ENCODE measurements around the gene BRPF1. TPM values are rescaled to one million over a fixed set of nuclear protein-coding genes. Genes with fewer than 3 reads are reported as not detected.

The BRPF1 gene
- total RNA-seq, 1 experiment from 2014 or later: 23.6 TPM

GRCh38 chr3:9689757-9690156 lies 41.8 kb upstream of the BRPF1 start:
- BruUV-seq (replicated peaks): no TSS peak
- Histone ChIP-seq H2AFZ (ENCODE audit: low read depth, low read length, poor library complexity, severe bottlenecking) (no peak overlapping the region), H3K4me2 (ENCODE audit: low read length) (no peak overlapping the region), H3K27ac (ENCODE audit: low read depth, low read length) (no peak overlapping the region), H4K20me1 (ENCODE audit: insufficient read depth) (no peaks in the 10 kb centered on the region), H3K4me1 (ENCODE audit: control insufficient read depth in 1 of 2, insufficient read depth in 2 of 2, low read length in 2 of 2) (no peaks in the 10 kb centered on the region), H3K27me3 (ENCODE audit: insufficient read depth, low read length) (no peaks in the 10 kb centered on the region), H3K9me3 (ENCODE audit: control insufficient read depth in 1 of 2, insufficient read depth in 1 of 2, low read depth in 1 of 2, low read length in 2 of 2) (no peaks in the 10 kb centered on the region), H3K79me2 (ENCODE audit: insufficient read depth, low read length) (no peaks in the 10 kb centered on the region), H3K9ac (ENCODE audit: low read length) (no peak overlapping the region), H3K36me3 (ENCODE audit: control insufficient read depth in 1 of 2, insufficient read depth in 2 of 2, low read length in 2 of 2) (peaks cover 10 to 11% of the 10 kb centered on the region in 2 experiments; a peak in 2 of 4 replicates), H3K4me3 (replicated peaks in 1 of 2; ENCODE audit: low read depth in 1 of 2, low read length in 2 of 2) (no peak overlapping the region), H3K9me2 (ENCODE audit: insufficient read depth) (no peaks in the 10 kb centered on the region)
- DNase-seq (ENCODE audit: low read depth, low spot score) (no peak), ATAC-seq (no peak)
- CTCF ChIA-PET: no interaction called here
- POLR2A ChIA-PET: no interaction called here
- RAD21 ChIA-PET (ENCODE audit: low non-redundant PET in 1 of 2, low total read pairs in 2 of 2, uncharacterized antibody in 2 of 2, unreplicated experiment in 2 of 2): no interaction called here
- TF ChIP-seq, protein P1, sequence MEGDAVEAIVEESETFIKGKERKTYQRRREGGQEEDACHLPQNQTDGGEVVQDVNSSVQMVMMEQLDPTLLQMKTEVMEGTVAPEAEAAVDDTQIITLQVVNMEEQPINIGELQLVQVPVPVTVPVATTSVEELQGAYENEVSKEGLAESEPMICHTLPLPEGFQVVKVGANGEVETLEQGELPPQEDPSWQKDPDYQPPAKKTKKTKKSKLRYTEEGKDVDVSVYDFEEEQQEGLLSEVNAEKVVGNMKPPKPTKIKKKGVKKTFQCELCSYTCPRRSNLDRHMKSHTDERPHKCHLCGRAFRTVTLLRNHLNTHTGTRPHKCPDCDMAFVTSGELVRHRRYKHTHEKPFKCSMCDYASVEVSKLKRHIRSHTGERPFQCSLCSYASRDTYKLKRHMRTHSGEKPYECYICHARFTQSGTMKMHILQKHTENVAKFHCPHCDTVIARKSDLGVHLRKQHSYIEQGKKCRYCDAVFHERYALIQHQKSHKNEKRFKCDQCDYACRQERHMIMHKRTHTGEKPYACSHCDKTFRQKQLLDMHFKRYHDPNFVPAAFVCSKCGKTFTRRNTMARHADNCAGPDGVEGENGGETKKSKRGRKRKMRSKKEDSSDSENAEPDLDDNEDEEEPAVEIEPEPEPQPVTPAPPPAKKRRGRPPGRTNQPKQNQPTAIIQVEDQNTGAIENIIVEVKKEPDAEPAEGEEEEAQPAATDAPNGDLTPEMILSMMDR (IDR thresholded peaks at IDR 0.05 in 2 of 3, conservative IDR thresholded peaks at IDR 0.05 in 1 of 3; ENCODE audit: borderline replicate concordance in 1 of 3, insufficient read depth in 1 of 3, low read depth in 2 of 3, low read length in 2 of 3): no peak
- TF ChIP-seq SP1 (IDR thresholded peaks at IDR 0.05; ENCODE audit: low read depth) (no peak), JUND (IDR thresholded peaks at IDR 0.05) (no peak)
- TF ChIP-seq, protein P2, sequence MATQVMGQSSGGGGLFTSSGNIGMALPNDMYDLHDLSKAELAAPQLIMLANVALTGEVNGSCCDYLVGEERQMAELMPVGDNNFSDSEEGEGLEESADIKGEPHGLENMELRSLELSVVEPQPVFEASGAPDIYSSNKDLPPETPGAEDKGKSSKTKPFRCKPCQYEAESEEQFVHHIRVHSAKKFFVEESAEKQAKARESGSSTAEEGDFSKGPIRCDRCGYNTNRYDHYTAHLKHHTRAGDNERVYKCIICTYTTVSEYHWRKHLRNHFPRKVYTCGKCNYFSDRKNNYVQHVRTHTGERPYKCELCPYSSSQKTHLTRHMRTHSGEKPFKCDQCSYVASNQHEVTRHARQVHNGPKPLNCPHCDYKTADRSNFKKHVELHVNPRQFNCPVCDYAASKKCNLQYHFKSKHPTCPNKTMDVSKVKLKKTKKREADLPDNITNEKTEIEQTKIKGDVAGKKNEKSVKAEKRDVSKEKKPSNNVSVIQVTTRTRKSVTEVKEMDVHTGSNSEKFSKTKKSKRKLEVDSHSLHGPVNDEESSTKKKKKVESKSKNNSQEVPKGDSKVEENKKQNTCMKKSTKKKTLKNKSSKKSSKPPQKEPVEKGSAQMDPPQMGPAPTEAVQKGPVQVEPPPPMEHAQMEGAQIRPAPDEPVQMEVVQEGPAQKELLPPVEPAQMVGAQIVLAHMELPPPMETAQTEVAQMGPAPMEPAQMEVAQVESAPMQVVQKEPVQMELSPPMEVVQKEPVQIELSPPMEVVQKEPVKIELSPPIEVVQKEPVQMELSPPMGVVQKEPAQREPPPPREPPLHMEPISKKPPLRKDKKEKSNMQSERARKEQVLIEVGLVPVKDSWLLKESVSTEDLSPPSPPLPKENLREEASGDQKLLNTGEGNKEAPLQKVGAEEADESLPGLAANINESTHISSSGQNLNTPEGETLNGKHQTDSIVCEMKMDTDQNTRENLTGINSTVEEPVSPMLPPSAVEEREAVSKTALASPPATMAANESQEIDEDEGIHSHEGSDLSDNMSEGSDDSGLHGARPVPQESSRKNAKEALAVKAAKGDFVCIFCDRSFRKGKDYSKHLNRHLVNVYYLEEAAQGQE (IDR thresholded peaks at IDR 0.05; ENCODE audit: low read depth): no peak
- TF ChIP-seq, protein P3, sequence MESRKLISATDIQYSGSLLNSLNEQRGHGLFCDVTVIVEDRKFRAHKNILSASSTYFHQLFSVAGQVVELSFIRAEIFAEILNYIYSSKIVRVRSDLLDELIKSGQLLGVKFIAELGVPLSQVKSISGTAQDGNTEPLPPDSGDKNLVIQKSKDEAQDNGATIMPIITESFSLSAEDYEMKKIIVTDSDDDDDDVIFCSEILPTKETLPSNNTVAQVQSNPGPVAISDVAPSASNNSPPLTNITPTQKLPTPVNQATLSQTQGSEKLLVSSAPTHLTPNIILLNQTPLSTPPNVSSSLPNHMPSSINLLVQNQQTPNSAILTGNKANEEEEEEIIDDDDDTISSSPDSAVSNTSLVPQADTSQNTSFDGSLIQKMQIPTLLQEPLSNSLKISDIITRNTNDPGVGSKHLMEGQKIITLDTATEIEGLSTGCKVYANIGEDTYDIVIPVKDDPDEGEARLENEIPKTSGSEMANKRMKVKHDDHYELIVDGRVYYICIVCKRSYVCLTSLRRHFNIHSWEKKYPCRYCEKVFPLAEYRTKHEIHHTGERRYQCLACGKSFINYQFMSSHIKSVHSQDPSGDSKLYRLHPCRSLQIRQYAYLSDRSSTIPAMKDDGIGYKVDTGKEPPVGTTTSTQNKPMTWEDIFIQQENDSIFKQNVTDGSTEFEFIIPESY (IDR thresholded peaks at IDR 0.05; ENCODE audit: extremely low read depth, insufficient replicate concordance, low read length): no peak
- intact Hi-C loops (cut with micrococcal nuclease): no loop called here
